Keratinocyte (primary cell): ENCODE data around the gene CIART. TPM values are rescaled to one million over a fixed set of nuclear protein-coding genes. Genes with fewer than 3 reads are reported as not detected.
A peak's percentile ranks its signal among the peaks of the same experiment; 100 is the strongest.
"Not testable (repeated sequence)": the region's sequence is repeated elsewhere in the genome, so short reads cannot be mapped to it uniquely, and the experiment has no call there.

ENCODE experiments used
- DNase-seq: peaks from one replicate; pipeline ENCODE4 v3.0.0-alpha.2; 2011; ENCODE audit warnings: low read depth, missing footprints, low spot score
- FAIRE-seq: peaks from 2 replicates; lab custom pipeline; 2011; peaks lifted over from hg19 to GRCh38; lab: Jason Lieb, UNC
- H2AFZ ChIP-seq: 2 replicates; pipeline ENCODE4 v1.6.0; 2012; ENCODE audit warnings: low read length, control low read depth, inconsistent platforms; ENCODE audit not compliant: control insufficient read depth
- H3K27ac ChIP-seq: 2 replicates; pipeline ENCODE4 v1.5.1; 2011; ENCODE audit warnings: low read length; ENCODE audit not compliant: control insufficient read depth, insufficient read depth
- H3K27me3 ChIP-seq: 3 replicates; pipeline ENCODE4 v1.6.0; 2011; ENCODE audit warnings: low read length; ENCODE audit not compliant: control insufficient read depth, insufficient read depth; ENCODE audit errors: extremely low read depth
- H3K36me3 ChIP-seq, 2 experiments: 2 replicates in 1 of 2; 3 replicates in 1 of 2; pipeline ENCODE4 v1.5.1; 2011; ENCODE audit warnings: low read length in 2 of 2, mild to moderate bottlenecking in 1 of 2; ENCODE audit not compliant: control insufficient read depth in 2 of 2, insufficient read depth in 2 of 2; ENCODE audit errors: extremely low read depth in 1 of 2
- H3K4me1 ChIP-seq: 3 replicates; pipeline ENCODE4 v1.5.1; 2011; ENCODE audit warnings: low read length; ENCODE audit not compliant: control insufficient read depth, insufficient read depth; ENCODE audit errors: extremely low read depth
- H3K4me2 ChIP-seq: 3 replicates; pipeline ENCODE4 v1.6.0; 2011; ENCODE audit warnings: low read depth, low read length; ENCODE audit not compliant: control insufficient read depth, insufficient read depth; ENCODE audit errors: extremely low read depth
- H3K4me3 ChIP-seq, 3 experiments: fragments of 200-600 bp in 1 of 3; sonication (generic) in 1 of 3; 2 replicates in 2 of 3; 3 replicates in 1 of 3; pipeline ENCODE4 v1.5.1; 2011 to 2016; ENCODE audit warnings: low read length in 3 of 3, mild to moderate bottlenecking in 3 of 3, control low read depth in 2 of 3, inconsistent platforms in 1 of 3, low read depth in 1 of 3, mixed read lengths in 1 of 3, mixed run types in 1 of 3, moderate library complexity in 1 of 3; ENCODE audit not compliant: control insufficient read depth in 2 of 3, insufficient read depth in 2 of 3; ENCODE audit errors: extremely low read depth in 1 of 3
- H3K79me2 ChIP-seq: 2 replicates; pipeline ENCODE4 v1.6.0; 2012; ENCODE audit warnings: low read length; ENCODE audit not compliant: control insufficient read depth, insufficient read depth
- H3K9ac ChIP-seq: 3 replicates; pipeline ENCODE4 v1.6.0; 2011; ENCODE audit warnings: low read length; ENCODE audit not compliant: control insufficient read depth, insufficient read depth; ENCODE audit errors: extremely low read depth
- H3K9me1 ChIP-seq: 3 replicates; pipeline ENCODE4 v1.6.0; 2011; ENCODE audit warnings: low read length; ENCODE audit not compliant: control insufficient read depth, insufficient read depth; ENCODE audit errors: extremely low read depth
- H3K9me3 ChIP-seq: 2 replicates; pipeline ENCODE4 v1.5.1; 2012; ENCODE audit warnings: low read depth, low read length; ENCODE audit not compliant: control insufficient read depth
- H4K20me1 ChIP-seq: 3 replicates; pipeline ENCODE4 v1.6.0; 2011; ENCODE audit warnings: low read length; ENCODE audit not compliant: control insufficient read depth, insufficient read depth; ENCODE audit errors: extremely low read depth
- EZH2 ChIP-seq: IDR thresholded peaks from one replicate; pipeline ENCODE4 v1.6.1; 2012; ENCODE audit warnings: inconsistent platforms, mild to moderate bottlenecking, low read length, moderate library complexity
- dilution Hi-C: fragments of 300-500 bp; cut with MboI; formaldehyde crosslinking; loops from one replicate; pipeline ENCODE4 v1.7.0; 2020; ENCODE audit warnings: low sequenced_read_pairs; ENCODE audit not compliant: extremely low pct_ligation_motif_present
- polyA plus RNA-seq, 5 experiments: library from polyadenylated mRNA; depleted of rRNA in 3 of 5; stranded (reverse) in 3 of 5; stranded (forward) in 1 of 5; unstranded in 1 of 5; fragments of >200 nt; gene quantifications; 1 replicate in 1 of 5; 2 replicates in 3 of 5; 3 replicates in 1 of 5; pipeline versions ENCODE4 v1.2.1 to v1.2.3, GENCODE V29; 2011 to 2012; ENCODE audit warnings: missing spikeins in 2 of 5, low read depth in 1 of 5, low replicate concordance in 1 of 5
- TF ChIP-seq, protein P1 (sequence below), 3 experiments: IDR thresholded peaks in 1 of 3; conservative IDR thresholded peaks in 1 of 3; optimal IDR thresholded peaks in 1 of 3; 2 replicates in 2 of 3; 3 replicates in 1 of 3; pipeline versions ENCODE3 to v1.5.1; 2011; ENCODE audit warnings: low read length in 3 of 3, mild to moderate bottlenecking in 3 of 3, moderate library complexity in 2 of 3, control low read depth in 1 of 3, inconsistent platforms in 1 of 3; ENCODE audit not compliant: insufficient read depth in 2 of 3; ENCODE audit errors: extremely low read depth in 1 of 3

Gene CIART
- polyA plus RNA-seq, 1 donor (not counting 4 experiments of a cell fraction or from before 2014, with no cell fraction given): 15.0 TPM

GRCh38 chr1:150235852-150236613, 46.3 kb upstream of the CIART start, which contains the start of gene ANP32E:
Gene ANP32E (minus strand): TSS chr1:150236112. CDS start chr1:150235786, 326 bp downstream.
- dilution Hi-C loops: no loop called here
- Histone ChIP-seq H2AFZ (peak within 1 kb of the TSS; percentile 83), H3K9me3 (no peaks in the 10 kb centered on the region), H3K4me3 (peak within 1 kb of the TSS; percentile 84 to 99 (median 98)), H3K27ac (peak within 1 kb of the TSS; percentile 94), H3K4me2 (peak within 1 kb of the TSS; percentile 97), H3K36me3 (peaks cover 0 to 5% of the 10 kb centered on the region in 2 experiments), H4K20me1 (no peaks in the 10 kb centered on the region), H3K4me1 (peaks cover 16% of the 10 kb centered on the region), H3K79me2 (peaks cover 35% of the 10 kb centered on the region), H3K9ac (peak within 1 kb of the TSS; percentile 94), H3K9me1 (no peaks in the 10 kb centered on the region), H3K27me3 (no peaks in the 10 kb centered on the region)
- TF ChIP-seq, protein P1, sequence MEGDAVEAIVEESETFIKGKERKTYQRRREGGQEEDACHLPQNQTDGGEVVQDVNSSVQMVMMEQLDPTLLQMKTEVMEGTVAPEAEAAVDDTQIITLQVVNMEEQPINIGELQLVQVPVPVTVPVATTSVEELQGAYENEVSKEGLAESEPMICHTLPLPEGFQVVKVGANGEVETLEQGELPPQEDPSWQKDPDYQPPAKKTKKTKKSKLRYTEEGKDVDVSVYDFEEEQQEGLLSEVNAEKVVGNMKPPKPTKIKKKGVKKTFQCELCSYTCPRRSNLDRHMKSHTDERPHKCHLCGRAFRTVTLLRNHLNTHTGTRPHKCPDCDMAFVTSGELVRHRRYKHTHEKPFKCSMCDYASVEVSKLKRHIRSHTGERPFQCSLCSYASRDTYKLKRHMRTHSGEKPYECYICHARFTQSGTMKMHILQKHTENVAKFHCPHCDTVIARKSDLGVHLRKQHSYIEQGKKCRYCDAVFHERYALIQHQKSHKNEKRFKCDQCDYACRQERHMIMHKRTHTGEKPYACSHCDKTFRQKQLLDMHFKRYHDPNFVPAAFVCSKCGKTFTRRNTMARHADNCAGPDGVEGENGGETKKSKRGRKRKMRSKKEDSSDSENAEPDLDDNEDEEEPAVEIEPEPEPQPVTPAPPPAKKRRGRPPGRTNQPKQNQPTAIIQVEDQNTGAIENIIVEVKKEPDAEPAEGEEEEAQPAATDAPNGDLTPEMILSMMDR (optimal IDR thresholded peaks at IDR 0.05 in 1 of 3, IDR thresholded peaks at IDR 0.05 in 1 of 3, conservative IDR thresholded peaks at IDR 0.05 in 1 of 3; ENCODE audit: extremely low read depth in 1 of 3, insufficient read depth in 2 of 3, low read length in 3 of 3): peak; percentile 17 to 27 (median 24)
- no peak for TF ChIP-seq EZH2
- FAIRE-seq (peak; percentile 73), DNase-seq (peak; percentile 95)

- peak overlapping the region; percentile 94 for H3K9ac ChIP-seq
- dilution Hi-C loops: no loop called here
Observed at GRCh38 chr1:150236614-150237100, 45.7 kb upstream of the CIART start.

DNA sequence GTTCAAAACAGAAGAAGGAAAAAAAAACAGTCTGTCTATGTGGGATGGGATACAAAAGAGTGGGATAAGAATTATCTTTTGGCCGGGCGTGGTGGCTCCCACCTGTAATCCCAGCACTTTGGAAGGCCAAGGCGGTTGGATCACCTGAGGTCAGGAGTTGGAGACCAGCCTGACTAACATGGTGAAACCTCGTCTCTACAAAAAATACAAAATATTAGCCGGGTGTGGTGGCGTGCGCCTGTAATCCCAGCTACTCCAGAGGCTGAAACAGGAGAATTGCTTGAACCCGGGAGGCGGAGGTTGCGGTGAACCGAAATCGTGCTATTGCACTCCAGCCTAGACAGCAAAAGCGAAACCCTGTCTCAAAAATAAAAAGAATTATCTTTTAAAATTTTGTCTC, 45.2 kb upstream of the CIART start:
- H4K20me1 ChIP-seq, H3K4me3 ChIP-seq, H3K9me1 ChIP-seq, DNase-seq, H3K36me3 ChIP-seq, H3K9ac ChIP-seq, H3K9me3 ChIP-seq, H3K27ac ChIP-seq, H3K27me3 ChIP-seq, FAIRE-seq, dilution Hi-C loops: not testable (repeated sequence)
- Histone ChIP-seq H3K4me1 (peaks cover 16% of the 10 kb centered on the region), H3K79me2 (peaks cover 29% of the 10 kb centered on the region), H3K4me2 (peak overlapping the region; percentile 97), H2AFZ (peak overlapping the region; percentile 67)

More at GRCh38 chr1:150236614-150237100, 45.7 kb upstream of the CIART start:
- peaks cover 0 to 2% of the 10 kb centered on the region in 2 experiments for H3K36me3 ChIP-seq
- peak overlapping the region; percentile 94 for H3K27ac ChIP-seq
- peak overlapping the region; percentile 67 for H2AFZ ChIP-seq
- H3K9me3 ChIP-seq: no peaks in the 10 kb centered on the region
- H4K20me1 ChIP-seq: no peaks in the 10 kb centered on the region
- TF ChIP-seq, protein P1 (optimal IDR thresholded peaks at IDR 0.05 in 1 of 3, IDR thresholded peaks at IDR 0.05 in 1 of 3, conservative IDR thresholded peaks at IDR 0.05 in 1 of 3; ENCODE audit: extremely low read depth in 1 of 3, insufficient read depth in 2 of 3, low read length in 3 of 3): no peak
- no peak for TF ChIP-seq EZH2
- peak overlapping the region; percentile 84 to 99 (median 98) for H3K4me3 ChIP-seq
- FAIRE-seq (no peak), DNase-seq (no peak)
- peak overlapping the region; percentile 97 for H3K4me2 ChIP-seq
- peaks cover 31% of the 10 kb centered on the region for H3K79me2 ChIP-seq
- H3K27me3 ChIP-seq: no peaks in the 10 kb centered on the region
- no peaks in the 10 kb centered on the region for H3K9me1 ChIP-seq
- H3K4me1 ChIP-seq: peaks cover 16% of the 10 kb centered on the region
